ENCODE measurements around the gene CD79A. TPM values are rescaled to one million over a fixed set of nuclear protein-coding genes. Genes with fewer than 3 reads are reported as not detected.

Gene CD79A
- total RNA-seq, 1 experiment from 2014 or later: 0.82 TPM

GRCh38 chr19:41911889-41912731 is 35.0 kb downstream of the CD79A start:
- no peak overlapping the region for H3K27ac Mint-ChIP-seq (ENCODE audit: unreplicated experiment)
- H3K4me3 Mint-ChIP-seq (ENCODE audit: unreplicated experiment): no peak overlapping the region
- Histone ChIP-seq H3K4me1 (no peaks in the 10 kb centered on the region), H3K36me3 (ENCODE audit: control insufficient read depth, insufficient read depth, low read length) (no peaks in the 10 kb centered on the region), H3K27me3 (replicated peaks; ENCODE audit: control insufficient read depth, insufficient read depth, low read length) (no peaks in the 10 kb centered on the region; the same call in 1 of the 2 replicates), H3K9me3 (no peaks in the 10 kb centered on the region), H3K4me3 (ENCODE audit: low read depth, low read length) (no peak overlapping the region)
- no TSS peak for BruUV-seq (replicated peaks)
- POLR2A ChIA-PET: no interaction called here
- TF ChIP-seq, protein P1, sequence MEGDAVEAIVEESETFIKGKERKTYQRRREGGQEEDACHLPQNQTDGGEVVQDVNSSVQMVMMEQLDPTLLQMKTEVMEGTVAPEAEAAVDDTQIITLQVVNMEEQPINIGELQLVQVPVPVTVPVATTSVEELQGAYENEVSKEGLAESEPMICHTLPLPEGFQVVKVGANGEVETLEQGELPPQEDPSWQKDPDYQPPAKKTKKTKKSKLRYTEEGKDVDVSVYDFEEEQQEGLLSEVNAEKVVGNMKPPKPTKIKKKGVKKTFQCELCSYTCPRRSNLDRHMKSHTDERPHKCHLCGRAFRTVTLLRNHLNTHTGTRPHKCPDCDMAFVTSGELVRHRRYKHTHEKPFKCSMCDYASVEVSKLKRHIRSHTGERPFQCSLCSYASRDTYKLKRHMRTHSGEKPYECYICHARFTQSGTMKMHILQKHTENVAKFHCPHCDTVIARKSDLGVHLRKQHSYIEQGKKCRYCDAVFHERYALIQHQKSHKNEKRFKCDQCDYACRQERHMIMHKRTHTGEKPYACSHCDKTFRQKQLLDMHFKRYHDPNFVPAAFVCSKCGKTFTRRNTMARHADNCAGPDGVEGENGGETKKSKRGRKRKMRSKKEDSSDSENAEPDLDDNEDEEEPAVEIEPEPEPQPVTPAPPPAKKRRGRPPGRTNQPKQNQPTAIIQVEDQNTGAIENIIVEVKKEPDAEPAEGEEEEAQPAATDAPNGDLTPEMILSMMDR (IDR thresholded peaks at IDR 0.05; ENCODE audit: insufficient read depth in 1 of 2, low read depth in 1 of 2, low read length in 1 of 2, severe bottlenecking in 1 of 2, unreplicated experiment in 1 of 2): no peak
- CTCF ChIA-PET: no interaction called here
- intact Hi-C loops (cut with micrococcal nuclease; ENCODE audit: unreplicated experiment): no loop called here
- H3K9me3 Mint-ChIP-seq (ENCODE audit: unreplicated experiment): no peaks in the 10 kb centered on the region
- no peaks in the 10 kb centered on the region for H3K4me1 Mint-ChIP-seq (ENCODE audit: low read depth, unreplicated experiment)
- DNase-seq: no peak
- H3K36me3 Mint-ChIP-seq (ENCODE audit: insufficient read depth, unreplicated experiment): peaks cover 7% of the 10 kb centered on the region
- H3K27me3 Mint-ChIP-seq (ENCODE audit: insufficient read depth, unreplicated experiment): peaks cover 5% of the 10 kb centered on the region

DNA sequence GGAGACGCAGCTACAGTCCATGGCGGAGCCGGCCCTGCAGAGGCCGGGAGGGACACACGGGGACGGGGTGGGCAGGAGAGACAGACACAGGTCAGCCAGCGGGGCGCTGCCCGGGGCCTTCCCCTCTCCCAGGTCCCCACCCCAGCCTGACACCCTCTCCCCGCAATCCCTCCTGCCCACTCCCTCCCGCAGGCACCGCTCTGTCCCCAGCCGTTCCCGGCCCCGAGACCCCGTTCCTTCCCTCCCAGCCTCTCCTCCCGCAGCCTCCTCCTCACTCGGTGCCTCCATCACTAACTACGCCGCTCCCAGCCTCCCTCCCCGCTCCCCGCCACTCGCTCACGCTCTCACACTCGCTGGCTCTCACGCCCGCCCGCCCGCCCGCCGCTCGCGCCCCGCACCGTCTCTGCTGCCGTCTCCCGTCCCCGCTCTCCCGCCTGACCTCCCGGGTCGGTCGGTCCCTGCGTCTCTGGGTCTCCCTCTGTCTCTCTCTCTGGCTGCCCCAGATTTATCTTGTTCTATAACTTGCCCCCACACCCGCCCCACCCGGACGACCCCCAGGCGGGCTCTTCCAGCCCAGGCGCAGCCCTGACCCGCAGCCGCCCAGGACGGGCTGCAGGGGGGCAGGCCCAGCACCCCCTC is 35.9 kb downstream of the CD79A start:
- CTCF ChIA-PET: no interaction called here
- H3K4me3 Mint-ChIP-seq (ENCODE audit: unreplicated experiment): no peak overlapping the region

More for the DNA sequence above, 35.9 kb downstream of the CD79A start:
- Mint-ChIP-seq H3K27ac (ENCODE audit: unreplicated experiment) (no peak overlapping the region), H3K27me3 (ENCODE audit: insufficient read depth, unreplicated experiment) (peaks cover 5% of the 10 kb centered on the region), H3K9me3 (ENCODE audit: unreplicated experiment) (no peaks in the 10 kb centered on the region), H3K4me1 (ENCODE audit: low read depth, unreplicated experiment) (no peaks in the 10 kb centered on the region), H3K36me3 (ENCODE audit: insufficient read depth, unreplicated experiment) (peaks cover 7% of the 10 kb centered on the region)
- no peak for DNase-seq
- no peaks in the 10 kb centered on the region for H3K9me3 ChIP-seq
- no peaks in the 10 kb centered on the region for H3K4me1 ChIP-seq
- no peak overlapping the region for H3K4me3 ChIP-seq (ENCODE audit: low read depth, low read length)
- no peaks in the 10 kb centered on the region; the same call in 1 of the 2 replicates for H3K27me3 ChIP-seq (replicated peaks; ENCODE audit: control insufficient read depth, insufficient read depth, low read length)
- POLR2A ChIA-PET: no interaction called here
- intact Hi-C loops (cut with micrococcal nuclease; ENCODE audit: unreplicated experiment): no loop called here
- TF ChIP-seq, protein P1 (IDR thresholded peaks at IDR 0.05; ENCODE audit: insufficient read depth in 1 of 2, low read depth in 1 of 2, low read length in 1 of 2, severe bottlenecking in 1 of 2, unreplicated experiment in 1 of 2): no peak
- no peaks in the 10 kb centered on the region for H3K36me3 ChIP-seq (ENCODE audit: control insufficient read depth, insufficient read depth, low read length)
- BruUV-seq (replicated peaks): no TSS peak
